ES-I3 (cell line): ENCODE measurements around the gene CSK.

ENCODE experiments used
- H3K36me3 ChIP-seq: 2 replicates; pipeline ENCODE4 v1.6.1; 2013; ENCODE audit warnings: mild to moderate bottlenecking, low read length, control low read depth, moderate library complexity; ENCODE audit not compliant: insufficient read depth
- H3K4me1 ChIP-seq: 2 replicates; pipeline ENCODE4 v1.6.1; 2013; ENCODE audit warnings: mild to moderate bottlenecking, control low read depth, low read length; ENCODE audit not compliant: insufficient read depth
- H3K9ac ChIP-seq: 2 replicates; pipeline ENCODE4 v1.6.1; 2013; ENCODE audit warnings: low read depth, mild to moderate bottlenecking, low read length, moderate library complexity
- H3K9me3 ChIP-seq: 2 replicates; pipeline ENCODE4 v1.6.1; 2013; ENCODE audit warnings: mild to moderate bottlenecking, low read length, moderate library complexity; ENCODE audit not compliant: control insufficient read depth, insufficient read depth

Gene CSK

GRCh38 chr15:74838746-74839525 is 57.1 kb downstream of the CSK start:
- Histone ChIP-seq H3K9ac (no peak overlapping the region), H3K4me1 (no peaks in the 10 kb centered on the region), H3K36me3 (no peaks in the 10 kb centered on the region), H3K9me3 (no peaks in the 10 kb centered on the region)

- Histone ChIP-seq H3K9me3 (no peaks in the 10 kb centered on the region), H3K9ac (no peak overlapping the region), H3K4me1 (no peaks in the 10 kb centered on the region), H3K36me3 (no peaks in the 10 kb centered on the region)
Measured at GRCh38 chr15:74839526-74840395, 57.9 kb downstream of the CSK start.

- Histone ChIP-seq H3K36me3 (no peaks in the 10 kb centered on the region), H3K4me1 (no peaks in the 10 kb centered on the region), H3K9me3 (no peaks in the 10 kb centered on the region), H3K9ac (no peak overlapping the region)
Measured at GRCh38 chr15:74840851-74841775, 59.2 kb downstream of the CSK start.

GRCh38 chr15:74841891-74842373 is 60.1 kb downstream of the CSK start:
- Histone ChIP-seq H3K9me3 (no peaks in the 10 kb centered on the region), H3K9ac (peak overlapping the region; percentile 82; the same call in 1 of the 2 replicates), H3K4me1 (no peaks in the 10 kb centered on the region), H3K36me3 (no peaks in the 10 kb centered on the region)

- H3K9ac ChIP-seq, result peak within 1 kb of the TSS; percentile 82
- H3K4me1 ChIP-seq, result no peaks in the 10 kb centered on the region
- no peaks in the 10 kb centered on the region; the same call in 1 of the 2 replicates for H3K36me3 ChIP-seq
- no peaks in the 10 kb centered on the region for H3K9me3 ChIP-seq
Measured at GRCh38 chr15:74842581-74843444, 60.9 kb downstream of the CSK start, which contains the start of gene ULK3. Gene ULK3 (minus strand): TSS chr15:74843156. CDS start chr15:74843105, 51 bp downstream.

- Histone ChIP-seq H3K36me3 (no peaks in the 10 kb centered on the region; the same call in 1 of the 2 replicates), H3K4me1 (no peaks in the 10 kb centered on the region), H3K9me3 (no peaks in the 10 kb centered on the region), H3K9ac (peak overlapping the region; percentile 82)
Measured at GRCh38 chr15:74843445-74843828, 61.6 kb downstream of the CSK start.

- Histone ChIP-seq H3K9ac (peak overlapping the region; percentile 82), H3K36me3 (no peaks in the 10 kb centered on the region; the same call in 1 of the 2 replicates), H3K4me1 (no peaks in the 10 kb centered on the region), H3K9me3 (no peaks in the 10 kb centered on the region)
Measured at GRCh38 chr15:74843891-74844299, 62.0 kb downstream of the CSK start.

GRCh38 chr15:74844319-74845207 is 62.7 kb downstream of the CSK start:
- Histone ChIP-seq H3K9ac (no peak overlapping the region), H3K4me1 (no peaks in the 10 kb centered on the region), H3K9me3 (no peaks in the 10 kb centered on the region), H3K36me3 (no peaks in the 10 kb centered on the region; the same call in 1 of the 2 replicates)

GRCh38 chr15:74845208-74845568 is 63.3 kb downstream of the CSK start:
- Histone ChIP-seq H3K9me3 (no peaks in the 10 kb centered on the region), H3K36me3 (no peaks in the 10 kb centered on the region; the same call in 1 of the 2 replicates), H3K9ac (no peak overlapping the region), H3K4me1 (no peaks in the 10 kb centered on the region)

- Histone ChIP-seq H3K36me3 (no peaks in the 10 kb centered on the region; the same call in 1 of the 2 replicates), H3K9me3 (no peaks in the 10 kb centered on the region), H3K4me1 (no peaks in the 10 kb centered on the region), H3K9ac (no peak overlapping the region)
Measured at GRCh38 chr15:74845581-74845980, 63.7 kb downstream of the CSK start.

GRCh38 chr15:74847432-74847831 is 65.6 kb downstream of the CSK start:
- Histone ChIP-seq H3K9me3 (no peaks in the 10 kb centered on the region), H3K4me1 (no peaks in the 10 kb centered on the region), H3K36me3 (no peaks in the 10 kb centered on the region; the same call in 1 of the 2 replicates), H3K9ac (no peak overlapping the region)

- Histone ChIP-seq H3K36me3 (no peaks in the 10 kb centered on the region; the same call in 1 of the 2 replicates), H3K4me1 (no peaks in the 10 kb centered on the region), H3K9ac (no peak overlapping the region), H3K9me3 (no peaks in the 10 kb centered on the region)
Measured at GRCh38 chr15:74850393-74850792, 68.5 kb downstream of the CSK start.
